GM19351 (cell line): ENCODE measurements around the gene FTCDNL1.

Experiments
- ATAC-seq: cut with Tn5 transposase; IDR thresholded peaks from one replicate; pipeline ENCODE4 v1.9.1; 2021; ENCODE audit warnings: mild to moderate bottlenecking, moderate library complexity; ENCODE audit not compliant: unreplicated experiment

Gene FTCDNL1

GRCh38 chr2:199792381-199792780 lies 58.6 kb downstream of the FTCDNL1 start:
- no peak for ATAC-seq

- no peak for ATAC-seq
These were observed 59.7 kb downstream of the FTCDNL1 start for GRCh38 chr2:199791326-199791725.

DNA sequence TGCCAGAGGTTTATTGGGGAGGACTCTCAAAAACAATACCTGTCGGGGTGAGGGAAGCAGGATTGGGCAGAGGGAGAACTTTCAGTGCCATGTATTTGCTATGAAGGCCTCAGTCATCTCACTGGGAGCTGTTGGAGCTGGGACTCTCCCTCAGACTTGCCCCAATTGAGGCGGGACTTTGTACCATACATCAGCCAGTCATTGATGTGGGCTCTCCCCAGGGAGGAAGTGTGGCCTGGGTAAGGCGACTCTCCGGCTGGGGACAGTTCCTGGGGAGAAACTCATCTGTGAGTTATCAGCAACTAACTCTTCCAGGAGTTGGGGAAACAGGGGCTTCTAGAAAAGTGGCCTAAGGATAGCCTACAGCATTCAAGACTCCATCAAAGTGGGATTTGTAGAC lies 66.5 kb downstream of the FTCDNL1 start:
- peak; percentile 47 for ATAC-seq

DNA sequence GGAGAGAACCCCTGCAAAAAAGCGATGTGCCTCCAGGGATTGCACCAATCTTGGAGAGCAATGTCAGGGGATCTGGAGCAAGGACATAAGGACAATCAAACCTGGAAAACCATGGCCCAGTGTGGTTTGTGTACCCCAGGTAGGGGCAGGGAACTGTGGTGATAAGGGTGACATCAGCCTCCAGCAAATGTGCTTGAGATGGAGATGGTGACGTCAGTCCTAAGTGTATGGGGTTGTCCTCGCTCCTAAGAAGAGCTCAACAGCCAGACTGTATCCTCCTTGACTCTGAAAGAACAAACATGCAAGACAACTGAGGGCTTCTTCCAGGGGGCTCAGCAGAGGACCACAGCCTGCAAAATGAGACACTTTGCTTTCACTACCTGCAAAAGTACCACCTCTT lies 71.4 kb downstream of the FTCDNL1 start:
- no peak for ATAC-seq

DNA sequence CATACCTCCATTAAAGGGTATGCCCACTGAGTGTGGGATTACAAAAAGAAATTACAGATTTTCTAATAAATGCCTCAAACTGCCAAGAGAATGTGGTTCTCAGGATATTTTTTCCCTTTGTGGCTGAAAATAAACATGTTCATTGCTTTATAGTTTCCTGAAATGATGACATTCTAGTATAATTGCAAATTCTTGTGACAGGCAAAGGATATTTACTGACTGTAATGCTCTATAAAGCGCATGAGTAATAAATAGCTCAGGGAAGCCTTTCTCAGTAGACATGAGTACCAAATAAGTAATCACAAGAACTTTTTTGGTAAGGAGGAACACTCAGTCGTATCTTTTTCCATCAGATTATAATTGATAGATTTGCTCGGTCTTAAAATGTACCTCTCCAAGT lies 72.3 kb downstream of the FTCDNL1 start:
- ATAC-seq = no peak

GRCh38 chr2:199777916-199778315 lies 73.1 kb downstream of the FTCDNL1 start:
- ATAC-seq = no peak

DNA sequence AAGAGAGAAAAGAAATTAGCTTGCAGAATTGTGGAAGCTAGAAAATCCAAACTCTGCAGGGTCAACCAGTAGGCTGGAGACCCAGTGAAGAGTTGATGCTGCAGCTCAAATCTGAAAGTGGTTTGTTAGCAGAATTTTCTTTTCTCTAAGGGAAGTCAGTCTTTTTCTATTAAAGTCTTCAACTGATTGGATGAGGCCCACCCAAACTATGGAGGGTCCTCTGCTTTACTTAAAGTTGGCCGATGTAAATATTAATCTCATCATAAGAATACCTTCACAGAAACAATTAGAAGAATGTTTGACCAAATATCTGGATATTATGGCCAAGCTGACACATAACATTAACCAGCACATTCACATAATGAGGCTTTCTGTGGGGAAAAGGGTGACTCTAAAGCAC lies 73.7 kb downstream of the FTCDNL1 start:
- ATAC-seq = no peak

- ATAC-seq = no peak
These were observed 75.7 kb downstream of the FTCDNL1 start for GRCh38 chr2:199775267-199775666.

DNA sequence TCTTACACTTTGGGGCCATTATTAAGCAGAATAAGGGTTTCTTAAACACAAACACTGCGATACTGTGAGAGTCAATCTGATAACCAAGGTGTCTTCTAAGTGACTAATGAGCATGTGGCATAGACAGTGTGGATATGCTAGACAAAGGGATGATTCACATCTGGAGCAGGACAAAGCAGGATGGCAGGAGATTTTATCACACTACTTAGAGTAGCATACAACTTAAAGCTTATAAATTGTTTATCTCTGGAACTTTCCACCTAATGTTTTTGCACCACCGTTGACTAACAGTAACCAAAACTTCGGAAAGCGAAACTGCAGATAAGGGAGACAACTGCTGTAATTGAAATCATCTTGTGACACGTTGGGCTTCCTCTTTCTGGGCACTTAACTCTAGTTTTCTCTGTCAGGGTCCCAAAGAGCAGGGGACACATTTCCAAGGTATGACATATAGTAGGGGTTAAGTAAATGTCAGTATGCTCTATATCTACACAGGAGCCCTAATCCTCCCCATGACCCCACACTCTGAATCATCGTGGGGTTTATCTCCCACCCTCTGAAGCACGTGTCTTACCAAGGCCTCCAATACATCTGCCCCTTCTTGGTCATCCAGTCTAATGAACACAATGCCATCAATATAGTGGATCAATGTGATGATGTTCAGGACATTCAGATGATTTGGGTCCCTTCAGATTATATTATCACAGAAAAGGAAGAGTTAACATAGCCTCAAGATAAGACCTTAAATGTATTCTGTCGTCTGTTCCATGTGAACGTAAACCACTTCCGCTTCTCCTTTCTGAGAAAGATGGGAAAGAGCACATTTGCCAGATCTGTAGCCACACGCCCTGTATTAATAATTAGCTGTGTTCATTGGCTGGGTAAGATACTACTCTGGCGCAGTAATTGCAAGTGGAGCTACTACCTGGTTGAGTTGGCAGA lies 78.7 kb downstream of the FTCDNL1 start:
- peak; percentile 84 for ATAC-seq

DNA sequence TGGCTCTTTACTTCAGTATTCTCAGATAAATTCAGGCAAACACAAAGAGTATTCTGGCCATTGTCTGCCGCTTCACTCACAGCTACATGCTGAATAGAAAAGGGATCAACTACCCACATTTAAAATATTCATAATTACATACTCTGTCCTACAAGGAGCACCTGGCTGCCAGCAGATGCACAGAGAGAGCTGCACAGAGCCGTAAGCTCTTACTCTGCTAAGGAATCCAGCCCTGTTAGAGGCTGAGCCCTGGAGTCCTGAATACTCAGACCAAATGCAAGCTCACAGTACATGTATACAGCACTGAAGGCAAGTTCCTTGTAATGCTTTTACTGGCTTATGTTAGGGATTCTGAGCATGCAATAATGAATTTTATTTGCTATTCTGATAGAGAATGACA lies 80.3 kb downstream of the FTCDNL1 start:
- no peak for ATAC-seq

DNA sequence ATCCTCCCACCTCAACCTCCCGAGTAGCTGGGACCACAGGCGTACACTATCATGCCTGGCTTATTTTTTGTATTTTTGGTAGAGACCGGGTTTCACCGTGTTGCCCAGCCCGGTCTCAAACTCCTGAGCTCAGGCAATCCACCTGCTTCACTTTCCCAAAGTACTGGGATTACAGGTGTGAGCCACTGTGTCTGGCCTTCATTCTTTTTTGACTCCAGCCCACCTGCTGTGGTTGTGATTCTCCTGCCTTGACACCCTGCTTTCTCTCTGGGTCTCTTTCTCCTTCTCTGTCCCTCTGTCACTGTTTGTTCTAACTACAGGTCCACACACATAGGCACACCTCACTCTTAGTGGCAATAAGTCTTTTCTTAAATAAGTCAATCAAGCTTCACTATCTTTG lies 85.3 kb downstream of the FTCDNL1 start:
- no peak for ATAC-seq

- ATAC-seq = no peak
These were observed 86.7 kb downstream of the FTCDNL1 start for GRCh38 chr2:199764273-199764800.

- no peak for ATAC-seq
These were observed 88.0 kb downstream of the FTCDNL1 start for GRCh38 chr2:199762963-199763362.

DNA sequence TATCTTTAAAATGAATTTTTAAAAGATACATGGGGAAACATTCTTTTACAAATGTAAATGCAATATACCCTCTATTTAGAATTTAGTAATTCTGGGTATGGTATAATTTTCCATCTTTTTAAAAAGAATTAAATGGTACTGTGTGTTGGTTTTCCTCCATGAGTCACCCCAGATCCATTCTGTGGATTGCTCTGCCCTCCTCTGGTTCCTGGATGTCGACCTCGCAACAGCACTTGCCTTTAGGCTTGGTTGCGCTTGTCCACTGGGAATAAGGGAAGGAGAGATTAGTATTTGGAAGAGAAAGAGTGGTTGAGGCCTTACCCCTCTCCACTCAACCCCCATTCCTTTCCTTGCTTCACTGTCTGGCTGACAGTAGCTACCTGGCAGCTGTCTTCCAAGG lies 90.4 kb downstream of the FTCDNL1 start:
- no peak for ATAC-seq

DNA sequence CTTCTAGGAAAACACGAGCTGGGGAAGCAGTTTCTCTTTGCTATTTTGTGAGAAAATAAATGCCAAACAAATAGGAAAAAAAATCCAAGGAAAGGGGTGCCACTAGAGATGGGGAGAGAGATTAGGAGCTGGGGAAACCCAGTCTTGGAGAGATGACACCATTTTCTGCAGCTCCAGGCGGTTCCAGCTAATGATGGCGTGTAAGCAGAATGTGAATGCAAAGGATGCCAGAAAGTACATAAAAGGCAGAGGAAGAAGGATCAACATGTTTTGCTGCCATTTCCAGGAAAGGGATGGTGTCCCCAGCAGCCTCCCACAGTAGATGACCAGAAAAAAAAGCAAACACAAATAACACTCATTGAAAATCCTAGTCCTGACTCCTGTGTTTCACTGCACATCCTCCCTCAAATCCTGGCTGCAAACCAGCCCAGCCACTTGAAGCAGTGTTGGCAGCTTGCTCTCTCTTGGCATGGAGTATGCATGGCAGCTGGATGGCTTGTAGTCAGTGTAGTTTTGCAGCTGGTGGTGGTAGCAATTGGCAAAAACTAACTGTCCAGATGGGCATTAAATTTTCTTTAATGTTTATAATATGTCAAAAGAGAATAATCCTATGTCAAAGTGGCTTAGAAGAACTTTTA lies 93.6 kb downstream of the FTCDNL1 start:
- no peak for ATAC-seq

GRCh38 chr2:199756743-199757142 lies 94.2 kb downstream of the FTCDNL1 start:
- no peak for ATAC-seq

- ATAC-seq = no peak
These were observed 94.8 kb downstream of the FTCDNL1 start for GRCh38 chr2:199756211-199756610.

GRCh38 chr2:199754766-199755165 lies 96.2 kb downstream of the FTCDNL1 start:
- ATAC-seq = no peak

- no peak for ATAC-seq
These were observed 99.4 kb downstream of the FTCDNL1 start for GRCh38 chr2:199751492-199752120.

DNA sequence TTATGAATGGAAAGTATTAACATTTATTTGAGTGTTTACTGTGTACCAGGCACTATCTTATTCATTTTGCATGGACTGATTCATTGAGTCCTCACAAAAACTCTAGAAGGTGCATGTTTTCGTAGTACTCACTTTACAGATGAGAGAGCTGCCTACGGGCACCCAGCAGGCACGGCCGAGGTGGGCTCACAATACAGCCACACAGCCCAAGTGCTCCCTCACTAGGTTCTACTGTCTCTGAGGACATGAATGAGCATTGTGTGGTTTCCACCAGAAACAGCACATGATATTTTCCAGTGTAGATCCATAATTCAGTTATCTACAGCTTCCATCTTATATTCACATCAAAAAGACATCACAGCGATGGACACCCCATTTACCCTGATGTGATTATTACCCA lies 101.4 kb downstream of the FTCDNL1 start:
- no peak for ATAC-seq

- ATAC-seq = no peak
These were observed 106.3 kb downstream of the FTCDNL1 start for GRCh38 chr2:199744724-199745123.

- ATAC-seq = no peak
These were observed 106.7 kb downstream of the FTCDNL1 start for GRCh38 chr2:199744260-199744659.
